Right lobe of liver (tissue), 6 donors: Measurements from ENCODE around the gene PDE1C. TPM values are rescaled to one million over a fixed set of nuclear protein-coding genes. Genes with fewer than 3 reads are reported as not detected.

Source experiments
- ATAC-seq, 4 donors: fragments of 200-7000 bp; cut with Tn5 transposase; one replicate each; pipeline ENCODE4 v1.9.1; 2020; ENCODE audit warnings: mild to moderate bottlenecking in 4 of 4, moderate library complexity in 4 of 4
- DNase-seq, 3 donors: peaks; one replicate each; pipeline ENCODE4 v3.0.0-alpha.2; 2020
- H3K27ac ChIP-seq, 3 donors: fragments of 200-600 bp; one replicate each; pipeline ENCODE4 v1.8.0; 2022
- H3K27me3 ChIP-seq, 2 donors: fragments of 200-600 bp; one replicate each; pipeline ENCODE4 v1.8.0; 2022
- H3K36me3 ChIP-seq, 4 donors: fragments of 200-600 bp; sonication (generic) in 1 of 4; one replicate each; pipeline versions ENCODE4 v1.5.1 to v1.8.0; 2017 to 2022; ENCODE audit warnings: control low read depth in 1 of 4
- H3K4me1 ChIP-seq, 4 donors: fragments of 200-600 bp; sonication (generic) in 1 of 4; one replicate each; pipeline versions ENCODE4 v1.5.1 to v1.8.0; 2017 to 2022; ENCODE audit warnings: control low read depth in 1 of 4
- H3K4me3 ChIP-seq, 3 donors: fragments of 200-600 bp; one replicate each; pipeline ENCODE4 v1.8.0; 2022
- H3K9me3 ChIP-seq, 4 donors: fragments of 200-600 bp; sonication (generic) in 1 of 4; one replicate each; pipeline versions ENCODE4 v1.5.1 to v1.8.0; 2017 to 2022; ENCODE audit warnings: control low read depth in 1 of 4
- POLR2A ChIP-seq: fragments of 450-650 bp; IDR thresholded peaks from one replicate; pipeline ENCODE4 v1.6.1; 2017; ENCODE audit warnings: antibody characterized with exemption, mild to moderate bottlenecking
- WGBS: methylation state at CpG from one replicate; pipeline ENCODE4 v1.1.6; 2018; ENCODE audit warnings: low coverage, low lambda C conversion rate; ENCODE audit not compliant: insufficient coverage; ENCODE audit errors: missing lambda C conversion rate; 5-methylcytosine and 5-hydroxymethylcytosine counted together
- intact Hi-C, 2 donors: fragments of 100-400 bp; cut with DNase I; formaldehyde crosslinking; loops; one replicate each; pipeline versions ENCODE4 v1.11.2 to v1.14.1; 2022
- total RNA-seq, 6 experiments: library from RNA; depleted of rRNA in 2 of 6; stranded (reverse); fragments of >200 nt in 2 of 6; fragmentation: NEBNext Ultra II Directional in 3 of 6; extraction: Animal tissue kit (Norgen Biotek cat#: 25700) in 3 of 6; gene quantifications; one replicate each; pipeline versions ENCODE4 v1.1.0 to v1.2.4, GENCODE V29; 2016 to 2023
- TF ChIP-seq, protein P1 (sequence below), 4 donors: fragments of 200-600 bp in 3 of 4; fragments of 450-650 bp in 1 of 4; IDR thresholded peaks; one replicate each; pipeline versions ENCODE4 v1.5.1 to v1.8.0; 2016 to 2022; ENCODE audit warnings: antibody characterized with exemption in 4 of 4, mild to moderate bottlenecking in 2 of 4
- donor health status: DM: no; HTN: yes; CAD: no.
- donor health status: DM: no; HTN: no; CAD: no.
- donor health status: DM: no; HTN: no; CAD: no.
- donor health status: DM: no; HTN: yes; CAD: no.
- donor health status: DM: no; HTN: yes; CAD: no.

PDE1C gene
- total RNA-seq, 6 experiments from 2014 or later = 0.02 TPM; not detected in 5

GRCh38 chr7:31958226-31958625 lies 112.0 kb downstream of the PDE1C start:
- no peak for ATAC-seq
- Histone ChIP-seq H3K27ac (no peak overlapping the region), H3K36me3 (no peaks in the 10 kb centered on the region), H3K4me1 (no peaks in the 10 kb centered on the region), H3K4me3 (no peak overlapping the region), H3K27me3 (no peaks in the 10 kb centered on the region), H3K9me3 (no peaks in the 10 kb centered on the region)
- TF ChIP-seq POLR2A = no peak
- TF ChIP-seq, protein P1, sequence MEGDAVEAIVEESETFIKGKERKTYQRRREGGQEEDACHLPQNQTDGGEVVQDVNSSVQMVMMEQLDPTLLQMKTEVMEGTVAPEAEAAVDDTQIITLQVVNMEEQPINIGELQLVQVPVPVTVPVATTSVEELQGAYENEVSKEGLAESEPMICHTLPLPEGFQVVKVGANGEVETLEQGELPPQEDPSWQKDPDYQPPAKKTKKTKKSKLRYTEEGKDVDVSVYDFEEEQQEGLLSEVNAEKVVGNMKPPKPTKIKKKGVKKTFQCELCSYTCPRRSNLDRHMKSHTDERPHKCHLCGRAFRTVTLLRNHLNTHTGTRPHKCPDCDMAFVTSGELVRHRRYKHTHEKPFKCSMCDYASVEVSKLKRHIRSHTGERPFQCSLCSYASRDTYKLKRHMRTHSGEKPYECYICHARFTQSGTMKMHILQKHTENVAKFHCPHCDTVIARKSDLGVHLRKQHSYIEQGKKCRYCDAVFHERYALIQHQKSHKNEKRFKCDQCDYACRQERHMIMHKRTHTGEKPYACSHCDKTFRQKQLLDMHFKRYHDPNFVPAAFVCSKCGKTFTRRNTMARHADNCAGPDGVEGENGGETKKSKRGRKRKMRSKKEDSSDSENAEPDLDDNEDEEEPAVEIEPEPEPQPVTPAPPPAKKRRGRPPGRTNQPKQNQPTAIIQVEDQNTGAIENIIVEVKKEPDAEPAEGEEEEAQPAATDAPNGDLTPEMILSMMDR (IDR thresholded peaks at IDR 0.05) = no peak
- no peak for DNase-seq
- 56% methylated on average over 2 of the region's 2 CpGs for WGBS
- intact Hi-C loops = no loop called here

DNA sequence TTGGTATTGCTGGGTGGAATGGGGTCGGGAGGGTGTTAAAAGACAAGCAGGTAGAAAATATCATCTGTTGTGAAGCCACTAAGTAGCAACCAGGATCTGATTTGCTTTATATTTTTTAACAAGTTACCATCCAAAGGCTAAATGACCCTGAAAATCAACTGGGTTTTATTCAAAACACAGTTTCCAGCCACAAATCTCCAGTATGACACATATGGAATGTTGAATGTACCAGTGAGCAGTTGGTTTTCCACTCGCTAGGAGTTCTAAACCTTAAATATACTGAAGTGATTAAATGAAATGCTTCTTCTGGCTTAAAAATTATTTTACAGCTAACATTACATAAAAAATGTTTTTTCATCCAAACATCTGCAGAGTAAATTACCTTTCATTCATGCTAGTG lies 112.5 kb downstream of the PDE1C start:
- WGBS = 51% methylated on average over 2 of the region's 2 CpGs
- no peaks in the 10 kb centered on the region for H3K27me3 ChIP-seq
- H3K9me3 ChIP-seq = no peaks in the 10 kb centered on the region
- DNase-seq (no peak), ATAC-seq (no peak)
- no peaks in the 10 kb centered on the region for H3K36me3 ChIP-seq
- TF ChIP-seq POLR2A = no peak
- TF ChIP-seq, protein P1 (IDR thresholded peaks at IDR 0.05) = no peak
- no peak overlapping the region for H3K4me3 ChIP-seq
- H3K4me1 ChIP-seq = no peaks in the 10 kb centered on the region
- no peak overlapping the region for H3K27ac ChIP-seq
- intact Hi-C loops = no loop called here

- DNase-seq (no peak), ATAC-seq (peak in 1 of 4 donors; percentile 15)
- H3K9me3 ChIP-seq = no peaks in the 10 kb centered on the region
- 50% methylated on average over 2 of the region's 2 CpGs for WGBS
- H3K36me3 ChIP-seq = no peaks in the 10 kb centered on the region
- TF ChIP-seq, protein P1 (IDR thresholded peaks at IDR 0.05) = no peak
- TF ChIP-seq POLR2A = no peak
- H3K4me1 ChIP-seq = no peaks in the 10 kb centered on the region
- no peak overlapping the region for H3K27ac ChIP-seq
- H3K27me3 ChIP-seq = no peaks in the 10 kb centered on the region
- no peak overlapping the region for H3K4me3 ChIP-seq
- intact Hi-C loops = no loop called here
Measured at GRCh38 chr7:31957090-31957720, 113.0 kb downstream of the PDE1C start.

DNA sequence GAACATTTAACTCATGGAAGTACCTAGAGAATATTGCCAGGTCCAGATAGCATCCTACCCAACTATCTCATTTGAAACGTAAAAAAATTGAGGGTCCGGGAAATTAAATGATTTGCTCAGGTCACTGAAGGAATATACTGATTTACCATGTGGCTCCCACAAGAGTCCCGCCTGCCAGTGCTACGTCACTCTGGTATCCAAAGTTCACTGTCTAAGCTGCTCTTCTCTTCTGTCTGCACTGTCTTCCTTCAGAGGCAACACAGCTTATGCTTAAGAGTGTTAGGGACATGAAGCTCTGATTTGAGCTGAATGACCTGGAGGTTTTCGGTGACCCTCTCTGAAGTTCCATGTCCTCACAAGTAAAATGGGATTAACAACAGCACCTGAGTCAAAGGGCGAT lies 114.6 kb downstream of the PDE1C start:
- no peaks in the 10 kb centered on the region for H3K27me3 ChIP-seq
- no peak overlapping the region for H3K27ac ChIP-seq
- intact Hi-C loops = no loop called here
- no peak for DNase-seq
- H3K4me1 ChIP-seq = no peaks in the 10 kb centered on the region
- WGBS = 67% methylated on average over 4 of the region's 6 CpGs
- H3K4me3 ChIP-seq = no peak overlapping the region
- ATAC-seq = no peak
- no peak for TF ChIP-seq POLR2A
- TF ChIP-seq, protein P1 (IDR thresholded peaks at IDR 0.05) = no peak
- no peaks in the 10 kb centered on the region for H3K36me3 ChIP-seq
- no peaks in the 10 kb centered on the region for H3K9me3 ChIP-seq

DNA sequence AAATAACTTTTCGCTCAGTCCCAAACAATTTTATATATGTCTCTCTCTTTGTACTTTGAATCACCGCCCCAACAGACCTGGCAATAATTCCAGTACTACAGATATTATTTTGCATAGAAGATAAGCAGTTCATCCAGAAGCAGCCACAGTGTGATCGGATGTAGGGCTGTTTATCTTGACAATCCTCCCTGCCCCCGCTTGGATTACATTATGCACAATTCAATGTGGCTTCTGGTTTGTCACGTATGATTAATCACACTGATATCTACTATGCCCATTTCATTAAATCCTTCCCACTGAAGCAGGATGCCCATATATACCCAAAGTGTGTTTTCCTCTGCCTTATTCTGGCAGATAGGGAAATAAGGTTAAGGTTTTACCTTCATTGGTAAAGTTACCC lies 115.2 kb downstream of the PDE1C start:
- Histone ChIP-seq H3K36me3 (no peaks in the 10 kb centered on the region), H3K4me3 (no peak overlapping the region), H3K9me3 (no peaks in the 10 kb centered on the region), H3K27me3 (no peaks in the 10 kb centered on the region), H3K27ac (no peak overlapping the region), H3K4me1 (no peaks in the 10 kb centered on the region)
- DNase-seq = no peak
- WGBS = 68% methylated on average over 5 of the region's 5 CpGs
- TF ChIP-seq, protein P1 (IDR thresholded peaks at IDR 0.05) = no peak
- TF ChIP-seq POLR2A = no peak
- intact Hi-C loops = no loop called here
- ATAC-seq = no peak
